Subcutaneous adipose tissue (tissue), 4 donors: ENCODE measurements around the gene SH2D4B. TPM values are rescaled to one million over a fixed set of nuclear protein-coding genes. Genes with fewer than 3 reads are reported as not detected.

Experiments used
- total RNA-seq, 4 donors: library from RNA; depleted of rRNA; stranded (reverse); fragments of >200 nt; gene quantifications; one replicate each; pipeline ENCODE4 v1.1.0, GENCODE V29; 2016
- TF ChIP-seq, protein P1 (sequence below): fragments of 450-650 bp; IDR thresholded peaks from one replicate; pipeline ENCODE4 v1.5.1; 2016; ENCODE audit warnings: low read depth, mild to moderate bottlenecking, control low read depth, antibody characterized with exemption, moderate library complexity

The SH2D4B gene
- total RNA-seq, 4 donors from 2014 or later, result 0.34 to 0.49 TPM; not detected in 2

DNA sequence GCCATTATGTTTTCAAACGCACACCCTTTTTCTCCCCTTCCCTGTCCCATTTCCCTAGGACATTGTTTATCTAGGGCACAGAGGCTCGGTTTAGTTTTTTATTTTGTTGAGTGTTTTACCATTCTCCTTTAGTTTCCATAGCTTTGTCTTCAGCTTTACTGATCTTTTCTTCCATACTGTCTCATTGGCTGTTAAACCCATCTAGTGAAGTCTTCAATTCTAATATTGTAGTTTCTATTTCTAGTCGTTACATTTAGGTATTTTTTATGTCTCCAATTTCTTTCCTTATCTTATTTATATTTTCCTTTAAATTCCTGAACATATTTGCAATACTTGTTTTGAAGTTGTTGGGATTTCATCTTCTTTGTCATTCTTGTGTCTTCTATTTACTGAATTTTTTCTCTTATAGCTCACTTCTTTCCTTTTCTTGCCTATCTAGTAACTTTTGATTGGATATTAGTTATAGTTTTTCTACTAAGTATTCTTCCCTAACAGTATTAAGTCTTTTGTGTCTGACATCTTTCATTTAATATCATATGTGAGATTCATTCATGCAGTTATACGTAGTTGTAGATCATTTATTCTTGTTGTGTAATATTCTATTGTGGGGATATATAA is 41.0 kb upstream of the SH2D4B start:
- TF ChIP-seq, protein P1, sequence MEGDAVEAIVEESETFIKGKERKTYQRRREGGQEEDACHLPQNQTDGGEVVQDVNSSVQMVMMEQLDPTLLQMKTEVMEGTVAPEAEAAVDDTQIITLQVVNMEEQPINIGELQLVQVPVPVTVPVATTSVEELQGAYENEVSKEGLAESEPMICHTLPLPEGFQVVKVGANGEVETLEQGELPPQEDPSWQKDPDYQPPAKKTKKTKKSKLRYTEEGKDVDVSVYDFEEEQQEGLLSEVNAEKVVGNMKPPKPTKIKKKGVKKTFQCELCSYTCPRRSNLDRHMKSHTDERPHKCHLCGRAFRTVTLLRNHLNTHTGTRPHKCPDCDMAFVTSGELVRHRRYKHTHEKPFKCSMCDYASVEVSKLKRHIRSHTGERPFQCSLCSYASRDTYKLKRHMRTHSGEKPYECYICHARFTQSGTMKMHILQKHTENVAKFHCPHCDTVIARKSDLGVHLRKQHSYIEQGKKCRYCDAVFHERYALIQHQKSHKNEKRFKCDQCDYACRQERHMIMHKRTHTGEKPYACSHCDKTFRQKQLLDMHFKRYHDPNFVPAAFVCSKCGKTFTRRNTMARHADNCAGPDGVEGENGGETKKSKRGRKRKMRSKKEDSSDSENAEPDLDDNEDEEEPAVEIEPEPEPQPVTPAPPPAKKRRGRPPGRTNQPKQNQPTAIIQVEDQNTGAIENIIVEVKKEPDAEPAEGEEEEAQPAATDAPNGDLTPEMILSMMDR, result no peak

DNA sequence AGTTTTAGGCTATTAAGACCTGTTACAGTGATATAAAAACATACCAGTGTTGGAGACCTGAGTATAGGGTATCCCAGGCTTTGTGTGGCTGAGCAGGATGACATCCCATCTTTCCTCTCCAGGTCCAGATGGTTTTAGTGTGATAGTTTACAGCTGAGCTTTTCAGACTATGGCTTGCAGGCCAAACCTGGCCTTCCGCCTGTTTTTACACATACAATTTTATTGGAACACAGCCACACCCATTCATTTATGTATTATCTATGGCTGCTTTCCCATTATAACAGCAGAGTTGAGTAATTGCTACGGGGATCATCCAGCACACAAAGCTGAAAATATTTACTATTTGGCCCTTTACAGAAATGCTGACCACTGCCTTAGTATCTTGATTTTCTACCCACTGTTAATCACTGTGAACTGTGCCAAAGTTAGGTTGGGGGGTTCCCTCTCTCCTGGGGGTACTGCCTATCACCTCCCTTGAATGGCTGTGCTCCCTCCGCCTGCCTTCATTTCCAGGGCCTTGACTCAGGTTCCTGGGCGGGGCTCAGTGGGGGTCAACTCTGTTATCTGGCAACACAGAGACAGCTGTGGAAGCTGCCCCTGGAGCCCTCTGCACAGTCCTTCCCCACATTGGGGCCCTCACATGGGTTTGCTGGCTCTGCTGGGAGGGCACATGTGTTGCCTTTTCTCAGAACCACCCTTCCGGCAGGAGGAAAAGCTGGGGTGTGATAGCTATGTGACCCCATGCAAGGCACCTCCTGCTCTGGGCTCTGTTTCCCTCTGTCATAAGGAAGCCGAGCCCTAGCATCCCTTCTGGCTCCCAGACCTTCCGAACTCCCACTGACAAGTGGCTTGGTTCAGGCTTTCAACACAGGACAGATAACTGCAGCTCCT is 40.3 kb upstream of the SH2D4B start:
- TF ChIP-seq, protein P1, result no peak

DNA sequence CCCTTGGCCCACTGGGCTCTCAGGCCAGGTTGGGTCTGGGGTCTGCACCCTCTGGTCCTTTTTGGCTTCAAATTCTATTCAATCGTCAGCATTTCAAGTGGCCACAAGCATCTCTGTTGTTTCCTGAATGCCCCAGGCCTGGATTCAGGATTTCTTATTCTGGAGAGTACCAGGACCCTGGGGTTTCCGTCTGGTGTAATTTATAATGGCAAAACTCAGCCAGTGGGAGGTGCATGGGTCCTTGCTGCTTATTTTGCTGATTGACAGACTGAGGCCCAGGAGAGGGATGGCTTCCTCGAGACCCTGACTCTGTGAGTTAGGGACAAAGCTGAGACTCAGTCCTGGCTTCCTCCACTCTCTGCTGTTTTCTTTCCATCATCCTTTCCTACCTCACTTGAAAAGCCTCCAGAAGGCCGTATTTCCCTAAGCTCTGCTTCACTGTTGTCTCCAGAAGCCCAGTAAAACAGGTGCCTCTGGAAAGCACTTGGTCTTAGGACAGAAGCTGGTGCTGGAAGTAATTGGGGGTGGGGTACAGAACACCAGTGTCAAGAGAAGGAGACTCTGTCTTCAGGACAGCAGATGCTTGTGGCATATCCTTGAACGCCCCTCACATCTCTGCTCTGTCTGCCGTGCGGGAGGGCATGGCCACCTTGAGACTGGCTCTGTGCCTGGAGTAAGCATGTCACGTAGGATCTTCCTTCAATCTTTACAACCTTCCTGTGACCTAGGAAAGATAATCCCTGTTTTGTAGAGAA is 39.4 kb upstream of the SH2D4B start:
- TF ChIP-seq, protein P1, result no peak

DNA sequence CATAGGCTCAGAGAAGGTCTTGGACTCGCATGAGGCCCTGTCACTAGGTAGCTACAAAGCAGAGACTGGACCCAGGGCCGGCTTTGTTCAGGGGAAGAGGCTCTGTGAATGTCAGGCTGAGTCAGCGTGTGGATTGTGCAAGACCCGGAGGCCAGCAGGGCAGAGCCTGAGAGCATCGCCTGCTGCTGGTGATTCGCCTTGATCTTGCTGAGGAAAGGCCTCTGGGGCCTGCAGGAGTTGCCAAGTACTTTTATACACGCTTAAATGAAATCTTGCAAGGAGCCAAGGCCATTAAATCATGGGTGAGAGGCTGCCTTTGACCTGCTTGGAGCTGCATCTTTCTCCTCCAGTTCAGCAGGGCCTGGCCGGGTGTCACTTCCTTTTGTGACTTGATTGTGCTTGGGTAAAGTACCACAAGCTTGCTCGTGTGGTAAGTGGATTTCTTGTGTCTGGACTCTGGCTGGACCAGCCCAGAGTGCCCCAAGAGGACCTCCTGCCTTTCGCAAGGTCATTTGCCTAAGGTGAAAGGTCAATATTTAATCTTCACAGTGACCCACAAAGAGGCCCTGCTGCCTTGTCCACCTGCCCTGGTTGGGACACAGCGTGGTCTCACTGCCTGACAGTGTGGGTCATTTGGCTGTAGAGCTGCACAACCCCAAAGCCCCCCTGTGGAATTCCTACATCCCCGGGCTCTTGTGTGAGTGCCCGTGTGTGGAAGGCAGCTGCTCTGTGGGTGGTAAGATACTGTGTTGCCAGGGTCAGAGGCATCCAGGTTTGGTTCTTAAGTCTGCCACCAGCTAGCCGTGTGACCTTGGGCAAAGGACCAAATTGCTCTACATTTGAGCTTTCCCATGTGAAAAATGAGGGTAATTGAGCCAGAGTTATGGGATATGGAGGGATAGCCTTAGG is 38.6 kb upstream of the SH2D4B start:
- TF ChIP-seq, protein P1, result no peak

DNA sequence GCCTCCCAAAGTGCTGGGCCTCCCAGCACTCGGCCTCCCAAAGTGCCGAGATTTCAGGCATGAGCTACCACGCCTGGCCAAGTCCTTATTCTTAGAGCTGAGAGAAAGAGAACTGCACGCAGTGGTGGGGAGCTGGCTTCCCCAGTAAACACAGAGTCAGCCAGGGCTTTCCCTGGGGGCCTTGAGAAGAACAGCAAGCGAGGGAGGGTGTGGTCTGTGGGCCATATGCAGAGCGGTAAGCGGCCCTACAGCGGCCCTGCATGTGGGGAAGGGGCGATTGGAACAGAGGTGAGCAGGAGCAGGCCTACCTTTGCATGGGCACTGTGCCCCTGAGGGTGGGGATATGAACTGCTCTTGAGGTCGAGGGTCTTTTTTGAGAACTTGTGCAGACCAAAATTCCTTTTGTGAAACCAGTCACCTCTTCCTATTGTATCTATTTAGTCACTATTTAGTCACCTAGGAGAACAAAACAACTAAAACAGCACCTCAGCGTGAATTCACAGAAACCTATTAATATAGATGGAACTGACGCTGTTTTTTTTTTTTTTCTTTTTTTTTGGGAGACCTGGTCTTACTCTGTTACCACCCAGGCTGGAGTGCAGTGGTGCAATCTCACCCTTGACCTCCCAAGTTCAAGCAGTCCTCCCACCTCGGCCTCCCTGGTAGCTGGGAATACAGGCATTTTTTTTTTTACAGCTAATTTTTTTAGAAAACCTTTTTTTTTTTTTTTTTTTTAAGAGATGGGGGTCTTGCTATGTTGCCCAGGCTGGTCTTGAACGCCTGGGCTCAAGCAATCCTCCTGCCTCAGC is 36.9 kb upstream of the SH2D4B start:
- TF ChIP-seq, protein P1, result no peak

DNA sequence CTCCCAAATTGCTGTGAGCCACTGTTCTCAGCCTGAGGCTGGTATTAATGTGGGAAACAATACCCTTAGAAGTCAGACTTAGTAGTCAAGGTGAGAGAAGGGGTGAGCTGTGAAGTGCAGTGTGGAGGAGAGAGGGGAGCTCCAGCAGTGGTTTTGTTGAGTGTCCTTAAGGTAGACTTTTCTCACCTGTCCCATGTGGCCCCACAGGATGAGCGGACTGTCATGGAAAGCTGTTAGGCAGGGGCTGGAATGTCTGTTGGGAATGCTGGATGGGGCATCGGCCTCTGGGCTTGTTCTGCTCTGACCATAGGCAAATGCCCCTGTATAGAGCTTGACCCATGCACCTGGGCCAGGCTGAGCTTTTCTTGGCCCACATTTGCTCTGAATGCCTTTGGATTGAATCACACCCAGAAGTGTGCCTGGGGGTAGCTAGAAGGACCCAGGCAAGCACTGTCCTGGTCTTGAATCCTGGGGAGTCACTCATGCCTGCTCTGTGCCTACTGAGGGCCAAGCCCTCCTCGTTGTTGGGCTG is 36.3 kb upstream of the SH2D4B start:
- TF ChIP-seq, protein P1, result no peak
